Forelimb muscle (tissue), 1 donor: ENCODE data around the gene CCDC154. TPM values are rescaled to one million over a fixed set of nuclear protein-coding genes. Genes with fewer than 3 reads are reported as not detected.

Source experiments
- DNase-seq: peaks from one replicate; pipeline ENCODE4 v3.0.0-alpha.2; 2013; ENCODE audit warnings: low read depth
- polyA plus RNA-seq: library from polyadenylated mRNA; unstranded; fragments of 120-200 nt; gene quantifications from one replicate; pipeline ENCODE4 v1.2.1, GENCODE V29; 2013; ENCODE audit not compliant: insufficient read length

Gene CCDC154
- polyA plus RNA-seq, 1 donor = 2.3 TPM

DNA sequence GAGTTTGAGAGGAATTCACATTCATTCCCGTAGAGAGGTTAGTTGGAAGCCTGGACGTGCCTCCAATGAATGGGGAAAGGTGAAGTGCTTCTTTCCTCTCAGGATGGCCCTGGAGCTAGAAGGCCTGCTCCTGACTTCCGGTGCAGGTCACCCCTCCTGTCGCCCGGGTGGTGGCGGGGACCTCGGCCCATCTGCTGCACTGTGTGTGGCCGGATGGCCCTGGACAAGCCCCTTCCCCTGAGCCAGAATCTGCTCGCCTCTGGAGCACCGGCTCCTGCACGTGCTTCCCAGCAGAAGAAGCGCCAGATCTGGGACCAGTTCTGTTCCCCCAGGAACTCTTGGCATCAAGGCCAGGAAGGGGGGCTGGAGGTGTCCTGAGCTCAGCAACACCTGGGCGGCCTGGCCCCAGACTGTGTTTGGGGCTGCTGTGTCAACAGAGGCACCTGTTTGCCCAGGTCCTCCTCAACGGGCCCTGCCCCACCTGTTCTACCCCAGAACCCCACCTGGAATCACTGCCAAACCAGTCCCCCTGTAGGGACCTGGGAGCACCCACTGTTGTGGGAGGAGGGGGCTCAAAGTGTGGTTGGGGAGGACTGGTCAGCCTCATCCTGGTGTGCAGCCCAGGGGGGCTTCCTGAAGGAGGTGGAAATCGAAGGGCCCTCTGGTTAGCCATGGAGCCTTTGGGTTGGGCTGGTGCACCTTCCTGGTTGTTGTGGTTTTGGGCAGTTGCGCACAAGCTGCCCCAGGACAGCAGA lies 18.6 kb downstream of the CCDC154 start:
- no peak for DNase-seq

DNA sequence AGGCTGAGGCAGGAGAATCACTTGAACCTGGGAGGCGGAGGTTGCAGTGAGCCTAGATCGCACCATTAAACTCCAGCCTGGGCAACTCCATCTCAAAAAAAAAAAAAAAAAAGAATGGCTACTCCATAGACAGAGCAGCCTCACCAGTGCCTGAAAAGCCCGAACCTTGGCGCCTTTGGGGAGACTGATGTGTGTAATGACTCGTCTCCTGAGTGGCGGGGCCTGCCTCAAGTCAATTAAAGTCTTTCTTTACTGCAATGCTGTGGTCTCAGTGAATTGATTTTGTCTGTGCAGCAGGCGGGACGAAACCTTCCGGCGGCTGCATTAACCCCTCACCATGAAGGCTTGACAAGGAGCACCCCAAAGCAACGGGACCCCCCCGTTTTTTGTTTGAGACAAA lies 20.3 kb downstream of the CCDC154 start:
- no peak for DNase-seq

DNA sequence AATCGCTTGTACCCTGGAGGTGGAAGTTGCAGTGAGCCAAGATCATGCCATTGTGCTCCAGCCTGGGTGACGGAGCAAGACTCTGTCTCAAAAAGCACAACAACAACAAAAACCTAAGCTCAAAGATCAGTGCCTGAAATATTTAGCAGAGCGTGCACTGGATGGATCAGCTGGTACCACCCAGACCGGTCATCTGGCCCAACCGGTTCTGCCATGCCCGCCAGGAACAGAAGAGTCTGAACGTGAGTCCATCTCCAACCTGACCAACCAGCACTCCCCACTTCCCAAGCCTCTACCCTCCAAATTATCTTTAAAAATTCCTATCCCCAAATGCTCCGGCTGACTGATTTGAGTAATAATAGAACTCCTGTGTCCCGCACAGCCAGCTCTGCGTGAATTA lies 22.3 kb downstream of the CCDC154 start:
- DNase-seq = no peak

- DNase-seq = no peak
Observed at GRCh38 chr16:1420111-1420539, 24.2 kb downstream of the CCDC154 start.

DNA sequence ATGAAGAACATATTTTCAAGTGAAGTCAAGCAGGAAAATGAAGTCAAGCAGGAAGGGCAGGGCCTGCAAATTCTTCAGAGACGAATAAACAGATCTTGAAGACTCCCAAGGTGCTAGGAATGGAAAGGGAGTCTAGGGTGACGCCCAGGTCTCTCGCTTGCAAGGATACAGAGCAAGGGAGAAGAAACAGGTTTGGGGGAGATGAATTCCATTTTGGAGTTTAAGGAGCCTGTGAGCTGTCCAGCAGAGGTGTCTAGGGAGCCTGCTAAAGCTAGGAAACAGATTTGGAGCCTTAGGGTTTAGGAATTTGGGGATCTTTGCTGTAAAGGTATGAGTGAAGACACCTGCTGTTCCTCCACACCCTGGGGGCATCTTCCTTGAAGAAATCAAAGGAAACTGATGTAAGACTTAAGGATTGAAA lies 27.8 kb downstream of the CCDC154 start:
- DNase-seq = no peak

- peak; percentile 28 for DNase-seq
Observed at GRCh38 chr16:1414532-1415260, 29.7 kb downstream of the CCDC154 start, which contains the start of gene UNKL. Gene UNKL, minus strand, starts transcription at chr16:1414704. Its CDS starts 13 bp downstream, at chr16:1414691.

GRCh38 chr16:1413684-1414531 lies 30.4 kb downstream of the CCDC154 start:
- no peak for DNase-seq

- no peak for DNase-seq
Observed at GRCh38 chr16:1412847-1413246, 31.5 kb downstream of the CCDC154 start.

GRCh38 chr16:1408171-1408837 lies 36.1 kb downstream of the CCDC154 start:
- no peak for DNase-seq

DNA sequence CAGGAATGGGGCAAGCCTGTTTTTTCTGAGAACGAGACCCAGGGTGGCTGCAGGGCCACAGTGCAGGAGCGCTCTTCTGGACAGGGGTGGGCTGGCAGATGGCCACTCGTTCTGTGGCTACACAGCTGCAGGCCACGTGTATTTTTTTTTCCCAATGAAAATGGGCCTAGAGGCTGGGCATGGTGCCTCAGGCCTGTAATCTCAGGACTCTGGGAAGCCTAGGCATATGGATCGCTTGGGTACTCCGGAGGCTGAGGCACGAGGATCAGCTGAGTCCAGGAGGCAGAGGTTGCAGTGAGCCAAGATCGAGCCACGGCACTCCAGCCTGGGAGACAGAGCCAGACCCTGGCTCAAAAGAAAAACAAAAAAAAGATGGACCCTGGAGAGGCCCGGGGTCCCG lies 36.6 kb downstream of the CCDC154 start:
- no peak for DNase-seq

- no peak for DNase-seq
Observed at GRCh38 chr16:1403733-1404132, 40.6 kb downstream of the CCDC154 start.

GRCh38 chr16:1403036-1403435 lies 41.3 kb downstream of the CCDC154 start:
- DNase-seq = no peak

DNA sequence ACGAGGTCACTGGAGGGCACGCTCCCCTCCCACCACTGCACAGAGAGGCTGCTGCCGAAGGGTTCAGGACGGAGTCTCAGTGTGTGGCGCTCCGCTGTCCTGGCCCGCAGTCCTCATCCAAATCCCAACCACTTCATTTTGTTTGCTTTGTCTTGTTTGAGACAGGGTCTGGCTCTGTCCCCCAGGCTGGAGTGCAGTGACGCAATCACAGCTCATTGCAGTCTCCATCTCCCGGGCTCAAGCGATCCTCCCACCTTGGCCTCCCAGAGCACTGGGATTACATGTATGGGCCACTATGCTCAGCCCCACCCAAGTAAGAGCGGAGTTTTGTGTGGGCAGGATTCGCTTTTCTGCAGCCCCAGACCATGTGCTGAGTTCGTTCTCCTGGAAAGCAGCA lies 42.6 kb downstream of the CCDC154 start:
- no peak for DNase-seq

DNA sequence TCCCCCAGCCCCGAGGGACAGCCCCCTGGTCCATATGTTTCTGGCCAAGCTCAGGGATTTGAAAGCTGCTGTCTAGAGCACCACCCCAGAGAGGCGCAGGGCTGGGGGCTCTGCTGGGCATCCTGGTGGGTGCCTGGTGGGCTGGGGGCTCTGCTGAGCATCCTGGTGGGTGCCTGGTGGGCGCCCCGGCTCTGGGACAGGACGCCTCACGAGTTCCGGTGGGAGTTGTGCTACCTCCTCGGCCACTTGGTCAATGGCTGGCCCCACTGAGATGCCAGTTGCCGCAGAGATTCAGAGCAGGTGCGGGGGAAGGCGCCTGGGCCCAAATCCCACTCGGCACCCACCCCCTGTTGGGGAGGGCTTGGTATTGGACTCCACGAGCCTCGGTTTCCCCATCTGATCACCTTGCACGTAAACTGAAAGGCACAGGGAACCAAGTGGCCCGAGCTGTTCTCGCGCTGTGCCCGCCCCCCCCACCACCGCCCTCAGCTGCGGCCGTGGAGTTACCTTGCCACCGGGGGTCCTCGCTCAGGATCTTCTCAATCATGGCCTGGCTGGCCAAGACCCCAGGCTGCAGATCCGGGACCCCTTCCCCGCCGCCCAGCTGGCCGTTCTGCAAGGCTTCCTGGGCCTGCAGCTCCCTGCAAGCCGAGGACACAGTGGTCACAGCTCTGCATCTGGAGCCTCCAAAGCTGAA lies 43.1 kb downstream of the CCDC154 start:
- DNase-seq = no peak

GRCh38 chr16:1398826-1399581 lies 45.4 kb downstream of the CCDC154 start:
- DNase-seq = no peak

DNA sequence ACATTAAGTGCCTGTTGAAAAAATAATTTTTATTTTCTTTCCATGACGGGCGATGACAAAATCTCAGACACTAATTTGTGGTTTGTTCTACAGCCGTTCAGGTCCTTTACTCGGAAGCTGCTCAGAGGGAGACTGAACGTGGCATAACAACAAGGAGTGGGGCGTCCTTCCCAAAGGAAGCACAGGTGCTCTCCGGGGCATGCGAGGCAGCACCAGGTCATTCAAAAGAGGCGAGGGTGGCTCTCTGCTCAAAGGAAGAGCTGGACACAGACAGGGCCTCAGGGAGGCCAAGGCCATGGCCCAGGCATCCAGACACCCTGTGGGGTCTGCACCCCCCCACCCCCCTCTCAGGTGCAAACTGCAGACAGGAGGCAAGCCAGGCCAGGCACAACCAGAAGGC lies 46.0 kb downstream of the CCDC154 start:
- DNase-seq = no peak

DNA sequence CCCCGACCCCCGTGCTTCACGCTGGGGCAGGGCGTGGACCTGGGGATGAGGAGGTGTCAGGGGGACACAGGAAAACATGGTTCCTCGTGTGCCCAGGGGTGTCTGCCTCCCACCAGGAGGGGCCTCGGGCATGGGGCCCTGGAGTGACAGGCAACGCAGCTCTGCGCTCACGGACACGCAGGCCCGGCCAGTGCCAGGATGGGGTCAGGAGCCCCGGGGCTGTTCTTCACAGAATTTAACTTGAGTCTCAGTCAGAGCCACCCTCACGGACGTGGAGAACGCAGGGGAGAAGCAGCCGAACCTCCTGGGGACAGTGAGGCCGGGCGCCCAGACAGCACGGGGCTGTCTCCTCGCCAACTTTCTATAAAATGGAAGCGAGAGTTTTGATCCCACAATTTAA lies 46.6 kb downstream of the CCDC154 start:
- DNase-seq = no peak

DNA sequence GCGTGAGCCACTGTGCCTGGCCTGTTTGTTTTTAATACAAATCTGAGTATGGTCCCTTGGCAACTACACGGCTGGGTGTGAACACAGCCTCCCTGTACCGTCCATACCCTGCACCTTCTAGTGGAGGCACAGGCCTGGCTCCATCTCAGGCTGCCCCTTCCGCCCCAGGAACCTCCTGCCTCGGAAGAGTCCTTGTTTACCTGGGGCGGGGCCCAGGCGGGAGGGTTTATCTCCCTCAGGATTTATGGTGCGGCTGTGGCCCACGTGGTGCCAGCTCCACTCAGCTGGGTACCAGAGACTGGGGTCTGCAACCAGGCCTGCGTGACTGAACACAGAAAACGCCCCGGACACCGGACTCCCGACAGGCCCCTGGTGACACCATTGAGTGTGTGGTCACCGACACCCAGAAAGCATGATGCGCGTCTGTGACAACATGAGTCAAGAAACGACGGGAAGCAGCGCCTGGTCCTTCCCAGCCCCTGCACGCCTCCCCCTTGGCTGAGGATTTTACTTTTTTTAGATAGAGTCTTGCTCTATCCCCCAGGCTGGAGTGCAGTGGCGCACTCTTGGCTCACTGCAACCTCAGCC lies 48.8 kb downstream of the CCDC154 start:
- DNase-seq = no peak

DNA sequence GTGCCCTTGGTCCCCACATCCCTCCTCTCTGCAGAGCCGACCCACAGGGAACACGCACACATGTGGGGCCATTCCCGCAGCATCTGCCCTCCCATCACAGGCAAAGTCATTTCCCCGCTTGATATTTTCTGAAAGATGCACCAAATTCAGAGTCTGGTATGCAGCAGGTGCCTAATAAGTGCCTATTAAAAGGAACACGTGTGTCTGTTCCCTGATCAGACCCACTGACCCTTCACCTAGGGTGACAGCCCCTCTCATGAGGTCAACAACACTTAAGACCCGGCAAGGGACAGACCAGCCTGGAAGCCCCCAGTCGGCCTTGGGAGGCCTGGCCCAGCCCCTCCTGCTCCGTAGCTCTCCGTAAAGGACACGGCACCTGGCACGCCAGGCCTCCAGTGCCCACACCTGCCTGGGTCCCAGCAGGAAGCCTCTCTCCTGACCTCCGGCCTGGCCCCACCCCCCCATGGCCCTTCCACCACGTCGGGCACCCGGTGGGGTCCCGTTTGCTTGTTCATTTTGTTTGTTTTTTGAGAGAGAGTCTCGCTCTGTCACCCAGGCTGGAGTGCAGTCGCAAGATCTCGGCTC lies 49.9 kb downstream of the CCDC154 start:
- no peak for DNase-seq
